Activated gamma-delta T cell treated with anti-CD3 and anti-CD28 coated beads, Interleukin-2, amount 50 U/mL, for 16 hours (primary cell): ENCODE results near the gene SLC27A3.
"Not testable (repeated sequence)": the region's sequence is repeated elsewhere in the genome, so short reads cannot be mapped to it uniquely, and the experiment has no call there.

Source experiments
- DNase-seq: peaks from one replicate; pipeline ENCODE4 v3.0.0-alpha.2; 2020; ENCODE audit warnings: low read depth

Gene SLC27A3

DNA sequence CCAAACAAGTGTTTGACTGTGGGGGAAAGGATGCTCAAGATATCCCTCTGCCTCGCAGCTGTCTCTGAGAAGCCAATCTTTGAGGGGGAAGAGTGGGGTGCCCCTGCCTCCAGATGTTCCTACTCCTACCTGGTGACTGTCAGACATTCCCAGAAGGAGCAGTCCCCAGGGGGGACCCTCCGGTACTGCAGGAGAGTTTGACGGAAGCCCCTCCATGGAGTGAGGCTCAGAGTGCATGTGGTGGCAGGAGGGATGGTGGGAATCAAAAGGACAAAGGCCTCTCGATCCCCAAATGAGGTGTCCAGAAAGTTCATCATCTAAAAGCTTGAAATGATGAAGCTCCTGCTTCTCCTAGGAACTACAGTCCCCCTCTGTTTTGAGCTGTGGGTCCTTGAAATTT lies 5.3 kb downstream of the SLC27A3 start:
- no peak for DNase-seq

- not testable (repeated sequence) for DNase-seq
Observed at GRCh38 chr1:153782648-153783047, 7.4 kb downstream of the SLC27A3 start.

- peak; percentile 84 for DNase-seq
Observed at GRCh38 chr1:153783233-153784190, 8.3 kb downstream of the SLC27A3 start.

GRCh38 chr1:153786038-153786790 lies 11.0 kb downstream of the SLC27A3 start:
- no peak for DNase-seq

DNA sequence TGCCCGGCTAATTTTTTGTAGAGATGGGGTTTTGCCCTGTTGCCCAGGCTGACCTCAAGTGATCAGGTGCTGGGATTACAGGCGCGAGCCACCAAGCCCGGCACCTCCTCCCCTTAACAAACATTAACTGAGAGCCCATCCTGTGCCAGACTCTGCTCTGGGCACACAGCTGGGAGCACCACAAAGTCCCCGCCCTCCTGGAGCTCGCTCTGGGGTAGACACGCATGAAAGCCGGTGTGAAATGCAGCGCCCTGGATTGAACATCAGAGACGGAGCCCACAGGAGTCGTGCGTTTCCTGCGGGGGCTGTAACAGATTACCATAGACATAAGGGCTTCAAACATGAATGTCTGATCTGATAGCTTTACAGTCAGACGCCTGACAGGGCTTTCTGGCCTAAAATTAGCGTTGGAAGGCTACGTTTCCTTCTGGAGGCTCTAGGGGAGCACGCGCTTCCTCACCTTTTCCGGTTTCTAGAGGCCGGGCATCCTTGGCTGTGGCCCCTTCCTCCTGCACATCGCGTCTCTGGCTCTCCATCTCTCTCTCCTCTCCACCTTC lies 14.3 kb downstream of the SLC27A3 start:
- DNase-seq, result no peak

DNA sequence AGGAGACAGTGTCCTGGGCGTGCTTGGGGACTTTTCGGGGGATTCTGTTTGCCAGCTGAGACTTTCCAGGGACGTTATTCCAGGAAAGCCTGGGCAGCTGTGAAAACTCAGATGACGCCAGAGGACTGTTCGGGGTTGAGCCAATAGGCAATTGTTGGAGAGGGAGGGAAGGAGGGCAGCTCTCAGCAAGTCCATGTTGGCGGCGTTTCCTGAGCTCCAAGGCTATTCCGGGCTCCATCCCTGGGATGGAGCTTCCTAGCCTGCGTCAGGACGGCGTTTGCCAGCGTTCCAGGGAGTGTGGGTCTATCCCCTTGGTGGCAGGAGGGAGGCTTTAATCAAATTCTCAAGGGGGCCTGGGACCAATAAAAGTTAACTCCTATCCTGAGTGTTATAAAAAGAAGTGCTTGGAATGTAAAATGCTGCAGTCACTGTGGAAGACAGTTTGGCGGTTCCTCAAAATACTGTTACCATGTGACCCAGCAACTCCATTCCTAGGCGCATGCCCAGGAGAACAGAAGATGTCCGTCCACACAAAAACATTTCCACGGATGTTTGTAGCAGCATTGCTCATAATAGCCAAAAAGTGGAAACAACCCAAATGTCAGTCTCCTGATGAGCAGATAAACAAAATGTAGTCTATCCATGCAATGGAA lies 15.2 kb downstream of the SLC27A3 start:
- DNase-seq, result no peak

GRCh38 chr1:153790966-153791647 lies 15.9 kb downstream of the SLC27A3 start:
- DNase-seq, result no peak

GRCh38 chr1:153791648-153792253 lies 16.5 kb downstream of the SLC27A3 start:
- no peak for DNase-seq

- no peak for DNase-seq
Observed at GRCh38 chr1:153792631-153793041, 17.4 kb downstream of the SLC27A3 start.

DNA sequence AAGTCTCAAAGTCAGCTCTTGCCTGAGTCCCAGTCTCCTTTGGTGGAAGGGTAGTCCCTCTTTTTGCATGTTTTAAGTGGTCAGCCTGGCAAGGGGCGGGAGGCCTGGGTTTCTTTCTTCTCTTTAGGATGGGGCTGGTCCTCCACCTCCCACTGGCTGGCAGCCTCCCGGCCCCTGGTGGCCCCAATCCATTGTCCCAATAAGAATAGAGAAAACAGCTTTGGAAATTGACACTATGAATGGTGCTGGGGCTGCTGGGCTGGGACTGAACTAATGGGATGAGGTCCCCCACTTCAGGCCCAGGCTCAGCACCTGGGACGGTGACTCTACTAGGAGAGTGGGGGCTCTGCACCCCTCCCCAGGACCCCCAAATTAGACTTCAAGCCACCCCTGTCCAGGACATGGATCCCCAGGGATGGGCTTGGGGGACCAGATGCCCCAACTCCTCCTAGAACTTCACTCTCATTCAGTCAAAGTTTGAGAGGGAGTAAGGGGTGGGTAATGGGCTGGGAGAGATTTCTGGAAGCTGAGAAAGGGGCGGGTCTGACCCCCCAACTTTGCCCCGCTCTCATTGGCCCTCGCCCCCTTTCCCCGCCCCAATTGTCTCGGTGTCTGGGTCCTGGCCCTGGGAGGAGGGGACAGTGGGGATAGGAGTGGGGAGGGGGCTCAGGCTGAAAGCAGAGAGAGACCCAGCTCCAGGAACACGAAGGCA lies 18.2 kb downstream of the SLC27A3 start:
- DNase-seq, result no peak

- no peak for DNase-seq
Observed at GRCh38 chr1:153793973-153794615, 18.9 kb downstream of the SLC27A3 start.

- DNase-seq, result no peak
Observed at GRCh38 chr1:153794624-153795329, 19.6 kb downstream of the SLC27A3 start.

DNA sequence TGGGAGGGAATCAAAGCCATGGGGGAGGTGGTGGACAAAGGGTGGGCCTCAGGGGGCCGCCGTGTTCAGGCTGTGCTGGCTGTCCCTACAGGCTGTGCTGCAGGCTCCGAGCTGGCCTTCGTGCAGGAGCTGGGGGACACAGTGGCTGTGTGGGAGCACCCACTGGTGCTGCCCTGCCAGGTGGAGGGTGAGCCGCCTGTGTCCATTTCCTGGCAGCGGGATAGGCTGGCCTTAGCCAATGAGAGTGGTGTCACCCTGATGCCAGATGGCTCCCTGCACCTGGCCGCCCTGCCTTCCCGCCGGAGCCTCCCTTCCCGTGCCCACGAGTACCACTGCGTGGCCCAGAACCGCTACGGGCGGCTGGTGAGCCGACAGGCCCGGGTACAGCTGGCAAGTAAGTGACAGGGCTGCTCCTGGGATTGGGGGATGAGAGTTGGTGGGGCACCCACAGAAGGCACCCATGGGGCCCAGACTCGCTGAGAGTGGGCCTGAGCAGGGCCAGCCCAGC lies 20.2 kb downstream of the SLC27A3 start:
- DNase-seq, result no peak

DNA sequence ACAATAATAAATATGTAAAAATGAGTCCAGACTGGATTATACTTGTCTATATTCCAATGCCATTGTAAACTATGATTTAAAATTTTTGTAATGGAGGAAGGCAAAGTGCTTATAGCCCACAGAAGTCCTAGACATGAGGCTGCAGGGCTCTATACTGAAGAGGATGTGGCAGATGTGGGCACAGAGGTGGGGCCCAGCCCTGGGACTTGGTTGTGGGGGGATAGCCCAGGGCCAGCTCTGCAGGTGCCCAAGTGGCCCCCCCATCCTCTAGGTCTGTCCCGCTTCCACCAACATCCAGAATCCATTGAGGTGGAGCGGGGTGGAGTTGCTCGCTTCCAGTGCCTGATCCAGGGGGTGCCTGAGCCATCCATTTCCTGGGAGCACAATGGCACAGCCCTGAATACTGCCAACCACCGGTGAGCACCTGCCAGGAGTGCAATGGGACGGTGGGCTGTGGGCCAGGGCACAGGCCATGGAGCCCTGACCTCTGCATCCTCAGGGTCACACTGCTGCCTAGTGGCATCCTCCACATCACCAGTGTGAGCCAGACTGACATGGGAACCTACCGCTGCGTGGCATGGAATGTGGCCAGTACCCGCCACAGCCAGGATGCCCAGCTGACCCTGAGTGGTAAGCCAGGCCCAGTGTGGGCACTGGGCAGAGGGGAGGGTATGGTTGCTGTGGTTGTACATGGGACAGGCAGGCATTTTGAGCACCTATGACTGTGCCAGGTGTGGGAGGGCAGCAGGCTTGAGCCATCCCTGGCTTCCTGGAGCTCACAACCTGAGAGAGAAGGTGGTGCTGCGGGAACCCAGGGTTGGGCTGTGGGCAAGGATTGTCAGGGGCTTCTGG lies 21.0 kb downstream of the SLC27A3 start:
- DNase-seq, result no peak

- DNase-seq, result peak; percentile 78
Observed at GRCh38 chr1:153796786-153797659, 21.8 kb downstream of the SLC27A3 start.

- DNase-seq, result no peak
Observed at GRCh38 chr1:153798468-153798780, 23.2 kb downstream of the SLC27A3 start.

- DNase-seq, result no peak
Observed at GRCh38 chr1:153799016-153799415, 23.8 kb downstream of the SLC27A3 start.
